Smooth muscle cell (in vitro differentiated cells): ENCODE results near the gene GRIN3B. TPM values are rescaled to one million over a fixed set of nuclear protein-coding genes. Genes with fewer than 3 reads are reported as not detected.

Source experiments
- DNase-seq: peaks from one replicate; lab custom pipeline; 2025; ENCODE audit not compliant: unreplicated experiment; lab: John Stamatoyannopoulos, UW
- H2AFZ ChIP-seq: fragments of 200-600 bp; sonication (generic); 2 replicates; pipeline ENCODE4 v1.6.0; 2016; ENCODE audit warnings: antibody characterized with exemption, low read depth, mild to moderate bottlenecking
- H3F3A ChIP-seq: fragments of 200-600 bp; sonication (generic); 2 replicates; pipeline ENCODE4 v1.6.0; 2017; ENCODE audit warnings: antibody characterized with exemption, low read depth
- H3K27ac ChIP-seq: fragments of 200-600 bp; sonication (generic); 2 replicates; pipeline ENCODE4 v1.5.1; 2016; ENCODE audit warnings: low read depth, mild to moderate bottlenecking
- H3K27me3 ChIP-seq: fragments of 200-600 bp; sonication (generic); 2 replicates; pipeline ENCODE4 v1.6.1; 2016; ENCODE audit warnings: low read depth, mild to moderate bottlenecking
- H3K36me3 ChIP-seq: fragments of 200-600 bp; sonication (generic); 2 replicates; pipeline ENCODE4 v1.5.1; 2016; ENCODE audit warnings: low read depth
- H3K4me1 ChIP-seq: fragments of 200-600 bp; sonication (generic); 2 replicates; pipeline ENCODE4 v1.5.1; 2016; ENCODE audit warnings: low read depth
- H3K4me2 ChIP-seq: fragments of 200-600 bp; sonication (generic); 2 replicates; pipeline ENCODE4 v1.6.0; 2016; ENCODE audit warnings: mild to moderate bottlenecking
- H3K4me3 ChIP-seq: fragments of 200-600 bp; sonication (generic); 2 replicates; pipeline ENCODE4 v1.5.1; 2016; ENCODE audit warnings: mild to moderate bottlenecking
- H3K79me2 ChIP-seq: fragments of 200-600 bp; sonication (generic); 2 replicates; pipeline ENCODE4 v1.6.0; 2016; ENCODE audit warnings: low read depth, mild to moderate bottlenecking
- H3K9ac ChIP-seq: fragments of 200-600 bp; sonication (generic); 2 replicates; pipeline ENCODE4 v1.6.0; 2016; ENCODE audit warnings: low read depth
- H3K9me3 ChIP-seq: fragments of 200-600 bp; sonication (generic); replicated peaks from 2 replicates; pipeline ENCODE4 v1.5.1; 2016; ENCODE audit warnings: low read depth
- H4K20me1 ChIP-seq: fragments of 200-600 bp; sonication (generic); 2 replicates; pipeline ENCODE4 v1.6.0; 2016; ENCODE audit warnings: low read depth
- CTCF ChIP-seq: fragments of 200-600 bp; sonication (generic); IDR thresholded peaks from 2 replicates; pipeline ENCODE4 v1.5.1; 2017; ENCODE audit warnings: borderline replicate concordance, mild to moderate bottlenecking, antibody characterized with exemption; ENCODE audit not compliant: insufficient read depth, poor library complexity, severe bottlenecking
- WGBS: methylation state at CpG from one replicate; pipeline ENCODE4 v1.1.7; 2016; ENCODE audit warnings: low lambda C conversion rate; 5-methylcytosine and 5-hydroxymethylcytosine counted together
- polyA plus RNA-seq: library from polyadenylated mRNA; unstranded; fragments of >200 nt; fragmentation: Nextera tagmentation; extraction: Ambion mirVana; gene quantifications from 2 replicates; pipeline ENCODE4 v1.2.1, GENCODE V29; 2016
- total RNA-seq: library from RNA; depleted of rRNA; stranded (reverse); fragments of >200 nt; gene quantifications from 2 replicates; pipeline ENCODE4 v1.2.3, GENCODE V29; 2014

The GRIN3B gene
- total and polyA plus RNA-seq, 2 experiments from 2014 or later: 1.2 to 12.6 TPM

- Histone ChIP-seq H2AFZ (no peak overlapping the region), H3K4me3 (no peak overlapping the region), H3K36me3 (no peaks in the 10 kb centered on the region), H4K20me1 (peaks cover 11% of the 10 kb centered on the region), H3K79me2 (peaks cover 6% of the 10 kb centered on the region), H3K27me3 (no peaks in the 10 kb centered on the region), H3K9ac (no peak overlapping the region), H3K4me2 (no peak overlapping the region), H3K27ac (no peak overlapping the region), H3F3A (no peaks in the 10 kb centered on the region), H3K4me1 (no peaks in the 10 kb centered on the region), H3K9me3 (no peaks in the 10 kb centered on the region)
- no peak for TF ChIP-seq CTCF
- DNase-seq: no peak
- 94% methylated on average over 40 of the region's 45 CpGs for WGBS
Observed at GRCh38 chr19:1008268-1009040, 8.2 kb downstream of the GRIN3B start.

- Histone ChIP-seq H3K9ac (no peak overlapping the region), H4K20me1 (peaks cover 19% of the 10 kb centered on the region), H3K9me3 (no peaks in the 10 kb centered on the region), H2AFZ (no peak overlapping the region), H3K4me1 (no peaks in the 10 kb centered on the region), H3K27me3 (no peaks in the 10 kb centered on the region), H3K27ac (no peak overlapping the region), H3K4me3 (no peak overlapping the region), H3K79me2 (peaks cover 14% of the 10 kb centered on the region), H3K36me3 (no peaks in the 10 kb centered on the region), H3F3A (no peaks in the 10 kb centered on the region), H3K4me2 (no peak overlapping the region)
- DNase-seq: no peak
- TF ChIP-seq CTCF: no peak
- WGBS: 94% methylated on average over 76 of the region's 92 CpGs
Observed at GRCh38 chr19:1009041-1009980, 9.1 kb downstream of the GRIN3B start.

- no peak overlapping the region for H3K4me2 ChIP-seq
Observed at GRCh38 chr19:1009981-1010538, 9.8 kb downstream of the GRIN3B start.

More at GRCh38 chr19:1009981-1010538, 9.8 kb downstream of the GRIN3B start:
- Histone ChIP-seq H3K4me3 (no peak overlapping the region), H3K79me2 (peaks cover 22% of the 10 kb centered on the region), H3K27ac (no peak overlapping the region), H3K9me3 (no peaks in the 10 kb centered on the region), H3F3A (no peaks in the 10 kb centered on the region), H3K9ac (no peak overlapping the region), H3K36me3 (no peaks in the 10 kb centered on the region), H3K4me1 (no peaks in the 10 kb centered on the region), H3K27me3 (no peaks in the 10 kb centered on the region), H4K20me1 (peaks cover 27% of the 10 kb centered on the region), H2AFZ (no peak overlapping the region)
- WGBS: 96% methylated on average over 28 of the region's 29 CpGs
- TF ChIP-seq CTCF: no peak
- no peak for DNase-seq
